T47D (cell line): ENCODE results near the gene COL4A1.

Experiments
- DNase-seq, 2 experiments: peaks; one replicate each; pipeline versions ENCODE4 v3.0.0 to v3.0.0-alpha.2; 2011 to 2012; ENCODE audit warnings: low read depth in 1 of 2, low spot score in 1 of 2
- JUND ChIP-seq: IDR thresholded peaks from 2 replicates; pipeline ENCODE4 v1.6.1; 2012; ENCODE audit warnings: low read depth
- in situ Hi-C: cut with HindIII; loops from 2 replicates; pipeline ENCODE4 v1.10.0; 2016; ENCODE audit warnings: low sequenced_read_pairs, low pct_unique_long_range_greater_than_20kb

COL4A1 gene

DNA sequence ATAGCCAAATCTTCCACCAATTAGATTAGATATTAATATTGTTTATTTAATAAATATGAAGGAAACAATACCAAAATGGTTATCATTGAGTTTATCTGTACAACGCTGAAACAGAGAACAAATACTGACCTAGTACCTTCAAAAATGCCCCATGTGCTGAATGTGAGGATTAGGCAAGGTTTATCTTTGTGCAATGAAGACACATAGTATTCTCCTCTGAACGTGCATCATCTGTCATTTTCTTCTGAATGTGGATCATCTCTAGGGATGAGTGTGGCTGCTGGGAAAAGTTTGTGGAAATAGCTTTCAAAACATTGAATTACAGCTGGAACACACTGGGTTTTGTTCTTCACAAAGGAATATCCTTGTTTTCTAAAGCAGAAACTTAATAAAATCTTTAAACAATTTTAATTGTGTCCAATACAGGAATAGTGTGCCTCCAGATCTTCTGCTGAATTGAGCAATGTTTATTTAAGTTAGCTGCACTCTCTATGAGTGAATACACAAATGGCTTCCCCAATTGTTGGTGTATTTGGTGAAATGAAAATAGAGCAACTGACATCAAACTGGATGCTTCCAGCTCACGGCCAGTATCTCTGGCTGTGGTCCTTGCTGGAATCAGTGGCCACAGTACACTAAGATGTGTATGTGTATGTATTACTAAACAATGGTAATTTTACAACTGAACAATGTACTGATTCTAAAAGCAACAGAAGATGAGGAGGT lies 6.7 kb downstream of the COL4A1 start:
- in situ Hi-C loops: no loop called here
- no peak for DNase-seq
- TF ChIP-seq JUND: no peak

DNA sequence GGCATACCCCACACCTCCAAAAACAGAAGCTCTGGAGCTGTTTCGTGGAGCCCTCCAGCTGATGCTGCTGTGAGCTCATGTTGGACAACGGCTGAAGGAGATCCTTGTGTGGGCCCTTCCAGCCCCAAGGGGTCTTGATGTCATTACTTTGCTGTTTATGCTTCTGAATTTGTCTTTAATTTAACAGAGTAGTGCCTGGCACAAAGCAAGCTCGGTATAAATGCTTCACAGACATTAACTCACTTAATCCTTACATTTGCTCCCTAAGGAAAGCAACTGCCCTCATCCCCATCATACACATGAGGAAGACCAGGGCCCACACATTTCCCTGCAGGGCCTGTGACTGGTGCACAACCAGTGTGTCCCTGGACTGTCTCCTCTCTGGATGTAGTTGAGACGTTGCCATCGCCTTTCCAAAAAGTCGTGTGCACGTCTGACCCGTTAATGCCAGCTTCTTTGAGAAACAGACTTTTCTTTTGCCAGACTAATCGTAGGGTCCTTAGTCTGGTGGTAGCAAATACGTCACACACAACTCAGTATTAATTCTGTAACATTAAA lies 7.6 kb downstream of the COL4A1 start:
- in situ Hi-C loops: no loop called here
- TF ChIP-seq JUND: no peak
- DNase-seq: no peak

DNA sequence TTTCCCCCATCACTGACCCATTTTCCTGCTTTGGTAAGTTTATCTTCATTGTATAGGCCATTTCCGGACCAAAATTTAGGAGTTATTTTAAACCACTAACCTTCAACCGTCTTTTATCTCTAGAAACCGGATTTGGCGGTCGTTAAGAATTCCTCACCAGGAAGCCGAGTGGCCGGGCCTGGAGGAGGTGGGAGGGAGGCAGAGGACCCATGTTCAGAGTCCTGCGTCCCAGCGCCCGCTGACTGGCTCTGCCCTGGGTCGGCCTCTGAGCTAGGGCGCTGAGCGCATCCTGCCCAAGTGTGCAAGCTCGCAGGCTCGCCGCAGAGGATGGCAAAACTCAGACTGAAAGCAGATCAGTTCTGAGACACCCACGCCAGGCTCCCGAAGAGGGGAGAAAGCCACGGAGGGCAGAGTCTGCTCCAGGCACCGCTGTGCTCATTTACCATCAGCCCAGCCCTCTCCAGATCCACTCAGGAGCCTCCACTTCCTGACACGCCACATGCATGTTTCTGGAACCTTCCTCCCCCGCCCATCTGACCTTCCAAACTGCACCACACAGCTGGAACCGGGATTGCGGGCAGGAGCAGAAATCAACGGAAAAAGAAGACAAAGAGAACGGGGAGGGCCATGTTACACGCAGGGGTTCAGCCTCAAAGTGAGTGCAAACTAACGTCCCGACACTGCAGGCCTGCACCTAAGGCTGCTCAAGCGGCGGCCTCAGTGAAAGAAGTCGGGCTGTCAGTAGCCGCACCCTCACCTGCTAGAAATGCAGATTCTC lies 8.3 kb downstream of the COL4A1 start:
- DNase-seq: no peak
- in situ Hi-C loops: no loop called here
- no peak for TF ChIP-seq JUND

DNA sequence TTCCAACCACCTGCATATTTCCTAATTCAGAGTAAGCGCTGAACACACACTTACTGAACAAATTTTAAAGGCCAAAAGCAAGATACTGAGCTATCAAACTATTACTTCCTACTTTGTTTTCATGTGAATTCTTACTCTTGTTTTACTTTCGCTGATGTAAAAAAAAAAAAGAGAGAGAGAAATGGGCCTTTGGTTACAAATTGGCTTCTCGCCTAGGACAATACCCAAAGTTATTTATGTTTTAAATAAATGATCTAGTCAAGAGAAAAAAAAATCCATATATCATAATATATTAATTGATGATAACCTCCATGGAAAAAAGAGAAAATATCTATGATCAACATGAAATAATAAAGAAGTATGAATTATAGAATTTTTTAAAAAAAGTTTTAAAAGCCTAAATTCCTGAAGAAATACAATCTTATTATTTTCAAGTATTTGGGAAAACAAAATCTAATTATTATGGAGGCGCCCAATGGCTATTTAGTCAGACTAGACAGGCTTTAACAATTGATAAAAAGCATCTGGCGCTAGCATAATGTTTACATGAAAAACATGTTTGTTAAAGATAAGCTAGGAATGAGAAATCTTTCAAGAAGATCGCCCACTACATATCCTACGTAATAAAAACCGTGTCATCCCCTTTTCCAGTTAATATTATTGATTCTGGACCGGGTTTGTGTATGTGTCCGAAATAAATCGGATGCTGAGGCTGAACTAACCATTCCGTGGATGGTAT lies 9.0 kb downstream of the COL4A1 start:
- in situ Hi-C loops: no loop called here
- DNase-seq: no peak
- TF ChIP-seq JUND: no peak

DNA sequence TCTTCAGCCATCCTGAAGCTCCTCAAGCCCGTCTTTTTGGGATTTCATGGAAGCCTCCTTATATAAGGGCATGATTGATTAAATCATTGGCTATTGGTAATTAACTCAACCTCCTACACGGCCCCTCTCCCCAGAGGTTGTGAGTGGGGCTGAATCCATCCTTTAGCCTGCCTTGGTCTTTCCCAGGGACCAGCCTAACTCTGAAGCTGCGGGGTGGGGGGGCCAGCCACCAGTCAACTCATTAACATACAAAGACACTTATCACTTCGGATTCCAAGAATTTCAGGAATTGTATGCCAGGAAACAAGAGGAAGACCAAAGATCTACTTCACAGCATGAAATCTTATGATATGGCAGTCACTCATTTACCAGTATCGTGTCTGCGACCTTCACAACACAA lies 9.9 kb downstream of the COL4A1 start:
- in situ Hi-C loops: no loop called here
- no peak for DNase-seq
- TF ChIP-seq JUND: no peak

- TF ChIP-seq JUND: no peak
- DNase-seq: no peak
- in situ Hi-C loops: no loop called here
Observed at GRCh38 chr13:110294622-110295021, 12.3 kb downstream of the COL4A1 start.

DNA sequence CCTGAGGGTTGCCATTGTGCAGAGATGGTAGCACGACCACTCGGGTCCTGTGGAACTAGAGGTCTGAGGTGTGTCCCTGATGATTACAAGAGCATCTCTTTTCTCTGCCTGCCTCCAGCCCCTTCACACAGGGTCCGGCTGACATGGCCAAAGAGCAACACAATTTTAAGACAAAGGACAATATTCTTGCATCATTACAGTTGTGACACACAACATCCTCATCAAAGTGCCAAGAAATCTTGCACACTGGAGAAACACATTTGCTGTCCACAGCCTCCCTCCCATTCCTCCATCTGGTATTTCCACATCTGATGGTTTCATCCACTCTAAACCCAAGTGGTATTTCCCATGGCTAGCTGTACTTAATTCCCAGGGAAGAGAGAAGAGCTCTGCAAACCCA lies 12.8 kb downstream of the COL4A1 start:
- DNase-seq: no peak
- in situ Hi-C loops: no loop called here
- TF ChIP-seq JUND: no peak

- no peak for TF ChIP-seq JUND
- in situ Hi-C loops: no loop called here
- DNase-seq: no peak
Observed at GRCh38 chr13:110293649-110294048, 13.3 kb downstream of the COL4A1 start.

- TF ChIP-seq JUND: no peak
- in situ Hi-C loops: no loop called here
- DNase-seq: no peak
Observed at GRCh38 chr13:110293037-110293436, 13.9 kb downstream of the COL4A1 start.

GRCh38 chr13:110291286-110291685 lies 15.7 kb downstream of the COL4A1 start:
- no peak for DNase-seq
- in situ Hi-C loops: no loop called here
- TF ChIP-seq JUND: no peak

DNA sequence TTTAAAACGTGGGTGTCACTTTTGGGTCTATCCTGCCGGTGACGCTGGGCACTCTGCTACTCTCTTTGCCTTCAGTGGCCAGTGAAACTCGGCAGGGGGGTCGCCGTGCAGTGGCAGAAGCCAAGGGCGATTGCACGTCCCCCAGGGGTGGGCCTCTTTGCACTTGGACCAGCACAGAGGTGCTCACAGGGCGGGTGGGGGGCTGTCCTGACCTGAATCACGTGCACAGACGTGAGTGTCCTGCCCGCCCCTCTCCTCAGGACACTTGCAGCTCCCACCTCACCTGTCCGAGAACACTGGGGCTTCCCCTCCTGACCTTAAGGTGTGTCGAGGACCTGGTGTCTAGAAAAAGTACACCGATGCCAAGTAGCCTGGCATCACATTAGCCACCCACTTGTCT lies 16.1 kb downstream of the COL4A1 start:
- in situ Hi-C loops: no loop called here
- no peak for DNase-seq
- no peak for TF ChIP-seq JUND

DNA sequence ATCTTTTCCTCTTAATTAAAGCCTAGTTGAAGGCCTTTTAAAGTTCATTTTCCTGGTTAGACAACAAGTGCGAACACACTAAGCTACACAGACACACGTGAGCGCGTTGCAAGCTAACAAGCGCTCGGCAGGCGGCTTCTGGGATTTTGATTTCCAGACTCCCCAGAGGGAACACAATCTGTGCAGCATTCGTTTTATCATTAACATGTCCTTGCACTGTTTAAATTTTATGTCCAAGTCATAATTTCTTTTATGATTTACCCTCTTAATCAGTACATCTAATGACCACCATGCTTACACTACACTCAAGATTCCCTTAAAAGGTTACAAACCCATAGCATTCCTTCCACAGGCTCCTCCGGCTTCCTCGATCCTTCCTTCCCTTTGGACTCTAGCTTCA lies 16.8 kb downstream of the COL4A1 start:
- in situ Hi-C loops: no loop called here
- TF ChIP-seq JUND: no peak
- DNase-seq: no peak

GRCh38 chr13:110289661-110290060 lies 17.3 kb downstream of the COL4A1 start:
- DNase-seq: no peak
- in situ Hi-C loops: no loop called here
- TF ChIP-seq JUND: no peak
